ENCODE results near the gene ADGRV1.

The ADGRV1 gene

GRCh38 chr5:91155274-91155673 lies 596.7 kb downstream of the ADGRV1 start:
- no peak for DNase-seq

GRCh38 chr5:91156242-91156641 lies 597.6 kb downstream of the ADGRV1 start:
- DNase-seq: no peak

- no peak for DNase-seq
Measured at GRCh38 chr5:91158011-91158410, 599.4 kb downstream of the ADGRV1 start.

DNA sequence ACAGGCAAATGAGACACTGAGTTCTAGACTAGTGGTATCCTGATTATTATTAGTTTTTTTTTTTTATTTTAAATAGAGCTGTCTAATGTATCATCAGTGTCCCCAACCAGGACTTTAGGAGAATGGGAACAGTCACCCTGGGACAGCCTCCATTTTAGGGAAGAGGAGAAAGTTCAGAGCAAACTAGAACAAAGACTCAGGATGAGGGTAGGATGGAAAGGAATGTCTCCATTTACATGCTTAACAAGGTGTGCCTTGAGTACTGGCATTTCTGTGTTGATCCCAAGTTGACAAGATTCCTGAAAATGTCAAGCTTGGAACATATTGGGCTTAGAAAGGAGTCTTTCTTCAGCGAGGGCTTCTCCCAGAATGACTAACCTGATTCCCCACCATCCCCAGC lies 601.0 kb downstream of the ADGRV1 start:
- no peak for DNase-seq

DNA sequence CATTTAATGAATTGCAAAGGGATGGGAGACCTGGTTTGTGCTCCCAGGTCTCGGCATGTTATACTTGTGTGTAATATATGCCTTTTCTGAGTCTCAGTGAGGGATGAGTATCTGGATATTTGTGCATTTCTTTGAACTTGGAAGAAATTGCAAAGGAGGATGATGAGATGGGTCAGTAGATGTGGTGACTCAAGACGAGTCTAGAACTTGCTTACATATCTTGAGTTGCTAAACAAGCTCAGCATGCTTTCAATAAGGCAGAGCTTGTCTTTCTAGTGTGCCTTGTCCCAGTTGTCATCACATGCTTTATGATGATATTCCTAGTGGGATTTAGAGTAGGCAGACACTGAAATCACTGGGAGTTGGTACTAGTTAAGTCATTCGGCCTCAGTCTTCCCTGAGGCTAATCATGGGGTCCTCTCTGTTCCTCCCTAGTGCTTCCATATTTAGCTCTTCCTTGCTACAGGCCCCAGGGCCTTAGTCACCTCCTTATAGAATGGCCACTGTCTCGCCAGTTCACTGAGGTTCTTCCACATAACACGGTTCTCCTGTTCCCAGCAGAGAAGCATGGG lies 602.2 kb downstream of the ADGRV1 start:
- DNase-seq: no peak

- peak; percentile 79 for DNase-seq
Measured at GRCh38 chr5:91162534-91163381, 604.2 kb downstream of the ADGRV1 start.

- no peak for DNase-seq
Measured at GRCh38 chr5:91164424-91164823, 605.8 kb downstream of the ADGRV1 start.

- DNase-seq: no peak
Measured at GRCh38 chr5:91166059-91166807, 607.6 kb downstream of the ADGRV1 start.

DNA sequence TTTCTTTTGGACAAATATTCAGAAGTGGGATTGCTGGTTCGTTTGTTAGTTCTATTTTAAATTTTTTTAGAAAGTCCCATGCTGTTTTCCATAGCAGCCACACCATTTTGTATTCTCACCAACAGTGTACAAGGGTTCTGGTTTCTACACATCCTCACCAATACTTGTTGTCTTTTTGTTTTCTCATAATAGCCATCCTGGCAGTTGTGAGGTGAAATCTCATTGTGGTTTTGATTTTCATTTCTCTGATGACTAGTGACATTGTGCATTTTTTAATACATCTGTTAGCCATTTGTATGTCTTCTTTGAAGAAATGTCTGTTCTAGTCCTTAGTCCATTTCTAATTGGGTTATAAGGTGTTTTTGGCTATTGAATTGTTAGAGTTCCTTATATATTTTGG lies 610.3 kb downstream of the ADGRV1 start:
- DNase-seq: no peak

DNA sequence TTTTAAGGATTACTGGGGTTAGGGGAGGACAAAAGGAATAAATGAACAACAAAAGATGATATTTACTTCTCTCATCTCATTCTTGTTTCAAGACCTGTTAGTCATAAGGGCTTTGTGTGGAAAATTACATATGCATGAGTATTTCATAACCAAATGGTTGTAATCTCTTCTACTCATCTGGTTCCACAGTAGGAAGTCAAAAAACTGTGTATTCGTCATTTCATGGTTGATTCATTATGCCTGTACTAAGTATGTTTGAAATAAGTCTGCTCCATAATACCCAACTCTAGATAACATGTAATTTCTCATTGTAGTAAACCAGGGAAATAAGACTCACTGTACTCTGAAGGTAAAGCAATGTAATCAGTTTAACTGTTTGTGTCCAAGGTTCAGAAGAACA lies 611.7 kb downstream of the ADGRV1 start:
- no peak for DNase-seq

- no peak for DNase-seq
Measured at GRCh38 chr5:91171322-91171721, 612.7 kb downstream of the ADGRV1 start.

- no peak for DNase-seq
Measured at GRCh38 chr5:91174396-91174795, 615.8 kb downstream of the ADGRV1 start.

GRCh38 chr5:91175708-91176107 lies 617.1 kb downstream of the ADGRV1 start:
- no peak for DNase-seq

- DNase-seq: no peak
Measured at GRCh38 chr5:91176288-91177016, 617.9 kb downstream of the ADGRV1 start.

- no peak for DNase-seq
Measured at GRCh38 chr5:91177085-91177484, 618.5 kb downstream of the ADGRV1 start.

GRCh38 chr5:91177639-91178038 lies 619.0 kb downstream of the ADGRV1 start:
- no peak for DNase-seq

DNA sequence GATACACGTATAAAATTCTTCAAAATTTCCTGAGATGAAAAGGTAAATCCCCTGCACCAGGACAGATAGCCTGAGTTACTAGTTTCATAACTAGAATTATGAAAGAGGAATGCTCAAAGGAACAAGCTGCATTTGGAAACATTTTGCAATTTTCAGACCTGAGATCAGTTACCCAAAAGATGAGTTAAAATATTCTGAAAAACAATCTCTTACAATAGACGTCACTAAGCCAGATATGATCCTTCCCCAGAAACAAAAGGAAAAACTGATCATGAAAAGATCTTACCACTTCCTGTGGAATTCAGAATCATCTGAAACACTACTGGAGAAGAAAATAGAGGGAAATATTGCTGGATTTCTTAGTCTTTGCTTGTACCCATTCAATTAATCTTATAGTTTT lies 619.9 kb downstream of the ADGRV1 start:
- no peak for DNase-seq

- DNase-seq: no peak
Measured at GRCh38 chr5:91179018-91179417, 620.4 kb downstream of the ADGRV1 start.

GRCh38 chr5:91180506-91180905 lies 621.9 kb downstream of the ADGRV1 start:
- no peak for DNase-seq

DNA sequence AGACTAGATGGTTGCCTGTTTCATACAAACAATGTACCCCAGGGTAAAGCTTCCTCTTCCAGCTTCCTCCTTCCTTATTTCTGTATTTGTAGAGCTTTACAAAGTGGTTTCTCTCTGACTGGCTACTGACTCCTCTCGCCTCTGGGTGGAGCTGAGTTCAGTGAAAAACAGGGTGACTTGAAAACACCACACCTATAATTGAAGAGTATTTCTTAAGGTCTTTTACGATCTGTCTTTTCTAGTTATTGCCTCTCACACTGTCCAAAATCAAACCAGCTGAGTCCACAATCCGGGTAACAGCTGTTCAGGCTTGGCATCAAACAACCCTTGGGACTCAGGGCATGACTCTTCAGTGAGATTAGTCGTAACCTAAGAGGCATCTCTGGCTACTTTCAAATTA lies 624.2 kb downstream of the ADGRV1 start:
- DNase-seq: peak; percentile 40

- DNase-seq: no peak
Measured at GRCh38 chr5:91183743-91184142, 625.1 kb downstream of the ADGRV1 start.

DNA sequence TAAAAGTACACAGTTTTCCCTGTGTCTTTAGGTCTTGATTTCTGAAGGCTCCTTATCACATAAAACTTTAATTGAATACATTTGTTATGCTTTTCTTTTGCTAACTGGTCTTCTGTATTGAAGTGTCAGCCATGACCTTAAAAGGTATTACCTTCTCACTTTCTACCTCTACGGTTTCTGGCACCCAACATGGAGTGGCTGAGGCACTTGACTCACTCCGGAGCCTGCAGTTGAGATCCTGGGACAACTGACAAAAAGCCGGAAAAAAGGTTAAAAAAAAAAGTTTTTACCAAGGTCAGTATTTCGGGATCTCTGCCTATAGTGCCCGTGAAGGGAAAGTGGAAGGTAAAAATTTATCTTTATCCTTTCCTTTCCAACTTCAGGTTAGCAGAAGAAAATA lies 627.5 kb downstream of the ADGRV1 start:
- no peak for DNase-seq

DNA sequence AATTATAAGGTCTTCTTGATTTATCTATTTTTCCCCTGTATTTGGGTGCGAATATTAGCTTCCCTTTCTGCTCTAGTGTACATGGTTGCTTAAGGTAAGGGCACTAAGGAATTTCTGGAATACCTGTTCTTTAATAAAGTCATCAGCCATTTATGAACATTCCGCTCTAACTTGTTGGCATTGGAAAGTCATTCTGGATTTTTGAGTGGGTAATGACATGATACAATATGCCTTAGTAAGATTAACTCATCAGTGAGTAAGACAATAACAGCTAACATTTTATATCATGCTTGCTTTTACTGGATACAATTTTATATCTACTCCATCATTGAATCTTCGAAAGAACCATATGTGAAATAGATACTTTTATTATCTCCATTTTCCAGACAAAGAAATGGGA lies 628.4 kb downstream of the ADGRV1 start:
- no peak for DNase-seq

Data from GDM1 (cell line).